ENCODE results near the gene ABRACL.
A peak's percentile ranks its signal among the peaks of the same experiment; 100 is the strongest.
"Not testable (repeated sequence)": the region's sequence is repeated elsewhere in the genome, so short reads cannot be mapped to it uniquely, and the experiment has no call there.

ABRACL gene

GRCh38 chr6:139028658-139029469, at the start of gene ABRACL:
ABRACL (plus strand) TSS chr6:139028745; CDS start chr6:139034161, 5,416 bp downstream.
- DNase-seq (ENCODE audit: low spot score): peak; percentile 64

GRCh38 chr6:138979365-138979764, 49.2 kb upstream of the ABRACL start:
- DNase-seq (ENCODE audit: low spot score): no peak

GRCh38 chr6:138979813-138980668, 48.5 kb upstream of the ABRACL start:
- no peak for DNase-seq (ENCODE audit: low spot score)

- no peak for DNase-seq (ENCODE audit: low spot score)
Observed at GRCh38 chr6:138981416-138981815, 47.1 kb upstream of the ABRACL start.

GRCh38 chr6:138986578-138986977, 42.0 kb upstream of the ABRACL start:
- DNase-seq (ENCODE audit: low spot score): no peak

- no peak for DNase-seq (ENCODE audit: low spot score)
Observed at GRCh38 chr6:138987080-138987642, 41.4 kb upstream of the ABRACL start.

- DNase-seq (ENCODE audit: low spot score): peak; percentile 94
Observed at GRCh38 chr6:138987643-138988468, 40.7 kb upstream of the ABRACL start, which contains the start of gene REPS1. REPS1 (minus strand) TSS chr6:138988253; CDS start chr6:138987682, 571 bp downstream.

GRCh38 chr6:138988469-138988834, 40.1 kb upstream of the ABRACL start:
- DNase-seq (ENCODE audit: low spot score): peak; percentile 59

- peak; percentile 42 for DNase-seq (ENCODE audit: low spot score)
Observed at GRCh38 chr6:138989098-138989983, 39.2 kb upstream of the ABRACL start.

GRCh38 chr6:138991206-138991605, 37.3 kb upstream of the ABRACL start:
- DNase-seq (ENCODE audit: low spot score): no peak

GRCh38 chr6:138992965-138993364, 35.6 kb upstream of the ABRACL start:
- DNase-seq (ENCODE audit: low spot score): not testable (repeated sequence)

GRCh38 chr6:138993410-138993809, 35.1 kb upstream of the ABRACL start:
- DNase-seq (ENCODE audit: low spot score): not testable (repeated sequence)

- DNase-seq (ENCODE audit: low spot score): no peak
Observed at GRCh38 chr6:138996524-138996923, 32.0 kb upstream of the ABRACL start.

- DNase-seq (ENCODE audit: low spot score): no peak
Observed at GRCh38 chr6:138997136-138997535, 31.4 kb upstream of the ABRACL start.

- no peak for DNase-seq (ENCODE audit: low spot score)
Observed at GRCh38 chr6:138999949-139000725, 28.4 kb upstream of the ABRACL start.

GRCh38 chr6:139003751-139004150, 24.8 kb upstream of the ABRACL start:
- no peak for DNase-seq (ENCODE audit: low spot score)

- DNase-seq (ENCODE audit: low spot score): no peak
Observed at GRCh38 chr6:139006477-139006876, 22.1 kb upstream of the ABRACL start.

- no peak for DNase-seq (ENCODE audit: low spot score)
Observed at GRCh38 chr6:139007428-139007827, 21.1 kb upstream of the ABRACL start.

GRCh38 chr6:139008117-139008516, 20.4 kb upstream of the ABRACL start:
- DNase-seq (ENCODE audit: low spot score): no peak

GRCh38 chr6:139010674-139011073, 17.9 kb upstream of the ABRACL start:
- DNase-seq (ENCODE audit: low spot score): no peak

All from HuH-7 (cell line).